Measurements from ENCODE around the gene FANCE.
"Not testable (repeated sequence)": the region's sequence is repeated elsewhere in the genome, so short reads cannot be mapped to it uniquely, and the experiment has no call there.

Gene FANCE

DNA sequence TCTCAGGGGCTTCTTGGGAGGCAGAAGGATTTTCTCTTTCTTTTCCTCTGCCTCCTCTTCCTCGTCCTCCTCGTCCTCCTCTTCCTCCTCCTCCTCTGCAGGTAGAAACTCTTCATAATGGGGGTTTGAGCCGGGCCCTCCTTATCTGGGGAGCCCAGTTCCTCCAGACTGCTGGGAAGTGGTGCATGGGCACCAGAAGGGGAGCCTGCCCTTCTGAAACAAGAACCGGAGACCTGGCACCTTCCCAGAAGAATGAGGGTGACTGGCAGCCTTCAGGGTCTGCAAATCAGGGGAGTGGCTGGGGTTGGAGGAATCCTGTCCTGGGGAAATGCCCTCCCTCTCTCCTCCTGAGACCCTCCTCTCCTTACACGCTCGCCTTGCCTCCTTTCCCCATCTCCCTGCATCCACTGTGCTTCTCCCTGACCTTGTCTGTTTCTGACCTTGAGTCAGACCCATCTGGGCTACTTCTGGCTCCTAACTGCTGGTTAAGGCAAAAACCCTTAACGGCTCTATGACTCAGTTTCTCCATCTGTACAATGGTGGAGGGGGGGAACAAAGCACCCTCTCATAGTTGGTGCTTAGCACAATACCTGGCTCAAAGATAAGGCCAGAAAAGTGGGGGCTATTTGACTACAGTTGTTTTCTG lies 58.9 kb downstream of the FANCE start:
- H3K27ac ChIP-seq: no peak overlapping the region
- TF ChIP-seq, protein P1, sequence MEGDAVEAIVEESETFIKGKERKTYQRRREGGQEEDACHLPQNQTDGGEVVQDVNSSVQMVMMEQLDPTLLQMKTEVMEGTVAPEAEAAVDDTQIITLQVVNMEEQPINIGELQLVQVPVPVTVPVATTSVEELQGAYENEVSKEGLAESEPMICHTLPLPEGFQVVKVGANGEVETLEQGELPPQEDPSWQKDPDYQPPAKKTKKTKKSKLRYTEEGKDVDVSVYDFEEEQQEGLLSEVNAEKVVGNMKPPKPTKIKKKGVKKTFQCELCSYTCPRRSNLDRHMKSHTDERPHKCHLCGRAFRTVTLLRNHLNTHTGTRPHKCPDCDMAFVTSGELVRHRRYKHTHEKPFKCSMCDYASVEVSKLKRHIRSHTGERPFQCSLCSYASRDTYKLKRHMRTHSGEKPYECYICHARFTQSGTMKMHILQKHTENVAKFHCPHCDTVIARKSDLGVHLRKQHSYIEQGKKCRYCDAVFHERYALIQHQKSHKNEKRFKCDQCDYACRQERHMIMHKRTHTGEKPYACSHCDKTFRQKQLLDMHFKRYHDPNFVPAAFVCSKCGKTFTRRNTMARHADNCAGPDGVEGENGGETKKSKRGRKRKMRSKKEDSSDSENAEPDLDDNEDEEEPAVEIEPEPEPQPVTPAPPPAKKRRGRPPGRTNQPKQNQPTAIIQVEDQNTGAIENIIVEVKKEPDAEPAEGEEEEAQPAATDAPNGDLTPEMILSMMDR (IDR thresholded peaks at IDR 0.05): no peak
- no peak for TF ChIP-seq ZFX (IDR thresholded peaks at IDR 0.05; ENCODE audit: borderline replicate concordance)

DNA sequence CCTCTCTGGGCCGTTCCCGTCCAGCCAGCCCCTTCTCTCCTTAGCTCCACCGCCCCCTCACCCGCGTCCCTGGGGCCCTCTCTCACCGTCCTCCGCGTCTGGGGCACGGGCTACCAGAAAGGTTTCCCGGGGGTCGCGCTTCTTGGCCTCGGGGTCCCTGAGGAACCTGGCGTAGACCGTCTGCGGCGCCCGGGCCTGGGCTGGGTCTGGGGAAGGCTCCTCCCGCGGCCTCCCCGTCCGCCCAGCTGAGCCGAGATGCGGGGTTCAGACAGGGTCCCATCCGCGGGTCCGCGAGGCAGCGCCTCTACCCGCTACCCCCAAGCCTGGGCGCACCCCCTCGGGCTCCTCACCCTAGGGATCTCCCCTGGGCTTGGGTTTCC lies 59.4 kb downstream of the FANCE start:
- TF ChIP-seq, protein P1 (IDR thresholded peaks at IDR 0.05): no peak
- TF ChIP-seq ZFX (IDR thresholded peaks at IDR 0.05; ENCODE audit: borderline replicate concordance): no peak
- H3K27ac ChIP-seq: no peak overlapping the region

DNA sequence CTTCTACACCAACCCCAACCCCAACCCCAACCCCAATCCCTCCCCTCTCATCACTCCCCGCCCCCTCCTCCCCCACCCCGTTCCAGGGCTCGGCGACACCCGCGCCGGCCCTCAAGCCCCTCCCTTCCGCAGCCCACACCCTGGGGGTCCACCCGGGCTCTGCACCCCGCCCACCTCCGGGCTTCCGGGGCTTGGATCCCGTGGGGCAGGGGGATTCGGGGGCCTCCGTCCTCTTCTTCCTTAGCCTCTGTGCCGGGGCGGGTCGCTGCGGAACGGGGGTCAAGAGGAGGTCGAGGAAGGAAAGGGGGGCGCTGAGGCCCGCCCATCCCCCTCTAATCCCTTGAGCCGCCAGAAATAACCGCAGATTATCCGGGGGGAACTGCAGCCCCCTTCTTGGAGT lies 59.9 kb downstream of the FANCE start:
- TF ChIP-seq, protein P1 (IDR thresholded peaks at IDR 0.05): no peak
- TF ChIP-seq ZFX (IDR thresholded peaks at IDR 0.05; ENCODE audit: borderline replicate concordance): no peak
- H3K27ac ChIP-seq: no peak overlapping the region

DNA sequence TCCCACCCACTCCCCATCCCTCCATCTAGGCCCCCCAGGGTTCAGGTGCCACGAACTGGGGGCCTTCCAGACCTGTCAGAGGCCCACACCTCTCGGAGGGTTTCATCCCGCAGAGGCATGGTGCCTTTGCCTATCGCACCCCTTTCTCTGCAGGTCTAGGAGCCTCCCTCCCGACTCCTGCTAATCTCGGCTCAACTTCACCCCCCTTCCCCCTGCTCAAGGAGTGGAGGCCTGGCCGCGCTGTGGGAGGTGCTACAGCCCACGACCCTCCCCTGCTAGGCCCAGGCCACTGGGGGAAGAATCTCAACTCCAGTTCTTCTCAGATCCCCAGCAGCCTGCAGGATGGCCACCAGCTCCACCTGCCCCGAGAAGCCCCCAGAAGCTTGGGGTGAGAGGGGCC lies 60.6 kb downstream of the FANCE start, which contains the start of gene TULP1:
Gene TULP1 (minus strand): TSS at position 157 of the 400 bp plus-strand sequence. CDS start 38 bp downstream, at position 119.
- TF ChIP-seq ZFX (IDR thresholded peaks at IDR 0.05; ENCODE audit: borderline replicate concordance): no peak
- TF ChIP-seq, protein P1 (IDR thresholded peaks at IDR 0.05): no peak
- no peak within 1 kb of the TSS for H3K27ac ChIP-seq

DNA sequence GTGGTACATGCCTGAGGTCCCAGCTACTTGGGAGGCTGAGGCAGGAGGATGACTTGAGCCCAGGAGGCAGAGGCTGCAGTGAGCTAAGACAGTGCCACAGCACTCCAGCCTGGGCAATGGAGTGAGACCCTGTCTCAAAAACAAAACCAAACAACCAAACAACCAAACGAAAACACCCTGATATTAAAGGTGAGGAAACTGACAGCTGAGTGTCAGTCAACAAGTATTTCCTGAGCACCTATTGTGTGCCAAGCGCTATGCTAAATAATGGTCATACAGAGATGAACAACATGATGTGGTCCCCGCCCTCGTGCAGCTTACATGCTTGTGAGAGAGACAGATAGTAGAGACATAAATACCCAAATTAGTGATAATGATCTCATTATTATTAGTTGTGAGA lies 62.4 kb downstream of the FANCE start:
- TF ChIP-seq, protein P1 (IDR thresholded peaks at IDR 0.05): no peak
- no peak for TF ChIP-seq ZFX (IDR thresholded peaks at IDR 0.05; ENCODE audit: borderline replicate concordance)
- H3K27ac ChIP-seq: no peak overlapping the region

DNA sequence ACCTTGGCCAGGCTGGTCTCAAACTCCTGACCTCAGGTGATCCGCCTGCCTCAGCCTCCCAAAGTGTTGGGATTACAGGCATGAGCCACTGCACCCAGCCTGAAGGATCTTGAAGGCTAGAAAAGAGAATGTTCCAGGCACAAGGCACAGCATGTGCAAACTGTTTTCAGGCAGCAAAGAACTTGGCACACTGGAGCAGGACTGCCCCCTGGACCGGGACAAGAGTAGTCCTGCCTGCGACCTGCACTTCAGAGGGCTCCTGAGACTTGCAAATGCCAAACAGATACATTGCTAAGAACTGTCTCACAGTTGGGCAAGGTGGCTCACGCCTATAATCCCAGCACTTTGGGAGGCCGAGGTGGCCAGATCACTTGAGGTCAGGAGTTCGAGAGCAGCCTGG lies 63.8 kb downstream of the FANCE start:
- H3K27ac ChIP-seq: not testable (repeated sequence)

Data from 22Rv1 (cell line).